Natural killer cell (primary cell): ENCODE data around the gene TULP3. TPM values are rescaled to one million over a fixed set of nuclear protein-coding genes. Genes with fewer than 3 reads are reported as not detected.

Source experiments
- ATAC-seq, 3 donors: fragments of 150-1000 bp in 2 of 3; fragments of 200-7000 bp in 1 of 3; cut with Tn5 transposase; 1 replicate in 1 of 3; 2 replicates in 2 of 3; pipeline ENCODE4 v1.10.0; 2021; ENCODE audit warnings: mild to moderate bottlenecking in 2 of 3, moderate library complexity in 2 of 3
- DNase-seq, 2 donors: peaks; one replicate each; pipeline versions ENCODE4 v3.0.0 to v3.0.0-alpha.2; 2013 to 2021; ENCODE audit warnings: mixed read lengths in 1 of 2
- H3K27ac ChIP-seq: one replicate; pipeline ENCODE4 v1.5.1; 2013; ENCODE audit warnings: mild to moderate bottlenecking, low read length
- H3K27me3 ChIP-seq: one replicate; pipeline ENCODE4 v1.6.1; 2013; ENCODE audit warnings: low read length; ENCODE audit not compliant: control insufficient read depth, insufficient read depth
- H3K36me3 ChIP-seq: one replicate; pipeline ENCODE4 v1.6.1; 2013; ENCODE audit warnings: low read length; ENCODE audit not compliant: control insufficient read depth, insufficient read depth
- H3K4me1 ChIP-seq: one replicate; pipeline ENCODE4 v1.6.1; 2013; ENCODE audit warnings: low read length; ENCODE audit not compliant: control insufficient read depth, insufficient read depth
- H3K4me3 ChIP-seq: one replicate; pipeline ENCODE4 v1.5.1; 2013; ENCODE audit warnings: low read length
- H3K9me3 ChIP-seq: one replicate; pipeline ENCODE4 v1.6.1; 2013; ENCODE audit warnings: low read length; ENCODE audit not compliant: control insufficient read depth, insufficient read depth
- H3K27ac Mint-ChIP-seq, 2 donors: one replicate each; pipeline ENCODE4 v1.8.0; 2022; ENCODE audit warnings: mild to moderate bottlenecking in 2 of 2, mixed read lengths in 2 of 2, moderate library complexity in 1 of 2
- H3K27me3 Mint-ChIP-seq, 2 donors: one replicate each; pipeline ENCODE4 v1.8.0; 2022; ENCODE audit warnings: low read depth in 2 of 2, mixed read lengths in 2 of 2
- H3K36me3 Mint-ChIP-seq: one replicate; pipeline ENCODE4 v1.8.0; 2022; ENCODE audit warnings: mixed read lengths
- H3K4me1 Mint-ChIP-seq, 2 donors: one replicate each; pipeline ENCODE4 v1.8.0; 2022; ENCODE audit warnings: mixed read lengths in 2 of 2
- H3K4me3 Mint-ChIP-seq: one replicate; pipeline ENCODE4 v1.8.0; 2022; ENCODE audit warnings: mild to moderate bottlenecking, moderate library complexity, mixed read lengths
- H3K9me3 Mint-ChIP-seq, 2 donors: one replicate each; pipeline ENCODE4 v1.8.0; 2022; ENCODE audit warnings: mixed read lengths in 2 of 2
- WGBS: methylation state at CpG from one replicate; pipeline ENCODE4 v1.1.7; 2013; ENCODE audit warnings: missing lambda C conversion rate; ENCODE audit not compliant: insufficient coverage; 5-methylcytosine and 5-hydroxymethylcytosine counted together
- intact Hi-C: fragments of 100-400 bp; cut with micrococcal nuclease; formaldehyde crosslinking; loops from one replicate; pipeline ENCODE4 v1.14.2; 2022
- total RNA-seq, 4 donors: library from RNA; stranded (reverse); fragments of 120-200 nt in 1 of 4; gene quantifications; one replicate each; pipeline versions ENCODE4 v1.2.3 to v1.2.4, GENCODE V29; 2013 to 2022
- TF ChIP-seq, protein P1 (sequence below): fragments of 200-600 bp; IDR thresholded peaks from one replicate; pipeline ENCODE4 v1.8.0; 2022; ENCODE audit warnings: antibody characterized with exemption

Gene TULP3
- total RNA-seq, 3 donors from 2014 or later (not counting 1 experiment from before 2014, with no cell fraction given) = 5.1 to 8.7 (median 6.2) TPM

- TF ChIP-seq, protein P1, sequence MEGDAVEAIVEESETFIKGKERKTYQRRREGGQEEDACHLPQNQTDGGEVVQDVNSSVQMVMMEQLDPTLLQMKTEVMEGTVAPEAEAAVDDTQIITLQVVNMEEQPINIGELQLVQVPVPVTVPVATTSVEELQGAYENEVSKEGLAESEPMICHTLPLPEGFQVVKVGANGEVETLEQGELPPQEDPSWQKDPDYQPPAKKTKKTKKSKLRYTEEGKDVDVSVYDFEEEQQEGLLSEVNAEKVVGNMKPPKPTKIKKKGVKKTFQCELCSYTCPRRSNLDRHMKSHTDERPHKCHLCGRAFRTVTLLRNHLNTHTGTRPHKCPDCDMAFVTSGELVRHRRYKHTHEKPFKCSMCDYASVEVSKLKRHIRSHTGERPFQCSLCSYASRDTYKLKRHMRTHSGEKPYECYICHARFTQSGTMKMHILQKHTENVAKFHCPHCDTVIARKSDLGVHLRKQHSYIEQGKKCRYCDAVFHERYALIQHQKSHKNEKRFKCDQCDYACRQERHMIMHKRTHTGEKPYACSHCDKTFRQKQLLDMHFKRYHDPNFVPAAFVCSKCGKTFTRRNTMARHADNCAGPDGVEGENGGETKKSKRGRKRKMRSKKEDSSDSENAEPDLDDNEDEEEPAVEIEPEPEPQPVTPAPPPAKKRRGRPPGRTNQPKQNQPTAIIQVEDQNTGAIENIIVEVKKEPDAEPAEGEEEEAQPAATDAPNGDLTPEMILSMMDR = no peak
- no peaks in the 10 kb centered on the region for H3K36me3 Mint-ChIP-seq
- 35% methylated on average over 1 of the region's 2 CpGs for WGBS
- no peaks in the 10 kb centered on the region for H3K9me3 ChIP-seq
- no peak overlapping the region for H3K27ac ChIP-seq
- H3K4me1 Mint-ChIP-seq = peaks cover 9 to 13% of the 10 kb centered on the region in 2 donors
- no peak overlapping the region for H3K27ac Mint-ChIP-seq
- intact Hi-C loops = no loop called here
- no peak overlapping the region for H3K4me3 Mint-ChIP-seq
- H3K4me3 ChIP-seq = no peak overlapping the region
- H3K27me3 Mint-ChIP-seq = no peaks in the 10 kb centered on the region
- ATAC-seq (no peak), DNase-seq (no peak)
- H3K4me1 ChIP-seq = peaks cover 13% of the 10 kb centered on the region
- no peaks in the 10 kb centered on the region for H3K27me3 ChIP-seq
- H3K36me3 ChIP-seq = no peaks in the 10 kb centered on the region
- H3K9me3 Mint-ChIP-seq = no peaks in the 10 kb centered on the region
Measured at GRCh38 chr12:2895051-2895451, 4.4 kb downstream of the TULP3 start.

DNA sequence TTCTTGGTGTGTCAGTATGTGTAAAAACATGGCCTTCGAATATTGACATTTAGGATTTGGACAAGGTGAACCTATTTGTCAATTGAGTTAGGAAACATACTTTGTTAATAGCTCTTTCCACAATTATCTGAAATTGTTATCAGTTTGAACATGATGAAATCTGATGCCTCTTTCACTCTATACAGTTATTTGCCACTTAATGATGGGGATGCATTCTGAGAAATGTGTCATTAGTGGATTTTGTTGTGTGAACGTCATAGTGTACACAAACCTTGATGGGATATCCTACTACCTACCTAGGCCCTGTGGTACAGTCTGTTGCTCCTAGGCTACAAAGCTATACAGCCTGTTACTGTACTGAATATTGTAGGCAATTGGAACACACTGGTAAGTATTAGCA is 4.8 kb downstream of the TULP3 start:
- H3K27ac ChIP-seq = no peak overlapping the region
- Mint-ChIP-seq H3K4me1 (peaks cover 4 to 9% of the 10 kb centered on the region in 2 donors), H3K9me3 (no peaks in the 10 kb centered on the region), H3K36me3 (no peaks in the 10 kb centered on the region), H3K27ac (no peak overlapping the region), H3K27me3 (no peaks in the 10 kb centered on the region), H3K4me3 (no peak overlapping the region)
- DNase-seq (no peak), ATAC-seq (no peak)
- H3K4me3 ChIP-seq = no peak overlapping the region
- peaks cover 9% of the 10 kb centered on the region for H3K4me1 ChIP-seq
- intact Hi-C loops = no loop called here
- 100% methylated on average over 1 of the region's 2 CpGs for WGBS
- no peaks in the 10 kb centered on the region for H3K9me3 ChIP-seq
- no peaks in the 10 kb centered on the region for H3K36me3 ChIP-seq
- no peaks in the 10 kb centered on the region for H3K27me3 ChIP-seq
- TF ChIP-seq, protein P1 = no peak

DNA sequence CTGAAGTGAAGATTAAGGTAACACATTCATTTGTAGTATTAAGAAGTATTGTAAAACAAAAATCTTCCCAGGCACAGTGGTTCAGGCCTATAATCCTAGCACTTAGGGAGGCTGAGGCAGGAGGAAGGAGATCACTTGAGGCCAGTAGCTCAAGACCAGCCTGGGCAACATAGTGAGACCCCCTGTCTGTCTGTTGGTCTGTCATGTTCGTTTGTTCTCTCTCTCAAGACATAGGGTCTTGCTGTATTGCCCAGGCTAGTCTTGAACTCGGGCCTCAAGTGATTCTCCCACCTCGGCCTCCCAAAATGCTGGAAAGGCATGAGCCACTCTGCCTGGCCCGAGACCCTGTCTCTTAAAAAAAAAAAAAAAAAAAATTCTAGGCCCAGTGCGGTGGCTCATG is 6.7 kb downstream of the TULP3 start:
- WGBS = 95% methylated on average over 5 of the region's 5 CpGs
- no peak overlapping the region for H3K27ac Mint-ChIP-seq
- no peaks in the 10 kb centered on the region for H3K9me3 Mint-ChIP-seq
- Histone ChIP-seq H3K36me3 (no peaks in the 10 kb centered on the region), H3K27me3 (no peaks in the 10 kb centered on the region), H3K4me1 (no peaks in the 10 kb centered on the region), H3K4me3 (no peak overlapping the region), H3K9me3 (no peaks in the 10 kb centered on the region), H3K27ac (no peak overlapping the region)
- no peaks in the 10 kb centered on the region for H3K4me1 Mint-ChIP-seq
- intact Hi-C loops = no loop called here
- no peaks in the 10 kb centered on the region for H3K36me3 Mint-ChIP-seq
- ATAC-seq (no peak), DNase-seq (no peak)
- H3K4me3 Mint-ChIP-seq = no peak overlapping the region
- no peaks in the 10 kb centered on the region for H3K27me3 Mint-ChIP-seq
- TF ChIP-seq, protein P1 = no peak

- no peak overlapping the region for H3K27ac Mint-ChIP-seq
- Histone ChIP-seq H3K36me3 (no peaks in the 10 kb centered on the region), H3K27me3 (no peaks in the 10 kb centered on the region), H3K9me3 (no peaks in the 10 kb centered on the region), H3K4me3 (no peak overlapping the region), H3K27ac (no peak overlapping the region), H3K4me1 (no peaks in the 10 kb centered on the region)
- ATAC-seq (no peak), DNase-seq (no peak)
- no peaks in the 10 kb centered on the region for H3K36me3 Mint-ChIP-seq
- intact Hi-C loops = no loop called here
- H3K4me1 Mint-ChIP-seq = no peaks in the 10 kb centered on the region
- H3K4me3 Mint-ChIP-seq = no peak overlapping the region
- WGBS = 95% methylated on average over 8 of the region's 8 CpGs
- H3K27me3 Mint-ChIP-seq = no peaks in the 10 kb centered on the region
- TF ChIP-seq, protein P1 = no peak
- no peaks in the 10 kb centered on the region for H3K9me3 Mint-ChIP-seq
Measured at GRCh38 chr12:2900642-2901041, 10.0 kb downstream of the TULP3 start.
